Gastroesophageal sphincter (tissue), 3 donors: ENCODE measurements around the gene NFASC.

Source experiments
- POLR2A ChIP-seq, 2 donors: fragments of 450-650 bp; IDR thresholded peaks; one replicate each; pipeline ENCODE4 v1.6.1; 2017; ENCODE audit warnings: antibody characterized with exemption in 2 of 2, mild to moderate bottlenecking in 2 of 2, moderate library complexity in 1 of 2
- TF ChIP-seq, protein P1 (sequence below), 4 experiments: fragments of 200-600 bp in 2 of 4; fragments of 450-650 bp in 2 of 4; sonication (generic) in 1 of 4; IDR thresholded peaks; one replicate each; pipeline ENCODE4 v1.5.1; 2017 to 2019; ENCODE audit warnings: antibody characterized with exemption in 4 of 4, mild to moderate bottlenecking in 2 of 4, moderate library complexity in 2 of 4

DNA sequence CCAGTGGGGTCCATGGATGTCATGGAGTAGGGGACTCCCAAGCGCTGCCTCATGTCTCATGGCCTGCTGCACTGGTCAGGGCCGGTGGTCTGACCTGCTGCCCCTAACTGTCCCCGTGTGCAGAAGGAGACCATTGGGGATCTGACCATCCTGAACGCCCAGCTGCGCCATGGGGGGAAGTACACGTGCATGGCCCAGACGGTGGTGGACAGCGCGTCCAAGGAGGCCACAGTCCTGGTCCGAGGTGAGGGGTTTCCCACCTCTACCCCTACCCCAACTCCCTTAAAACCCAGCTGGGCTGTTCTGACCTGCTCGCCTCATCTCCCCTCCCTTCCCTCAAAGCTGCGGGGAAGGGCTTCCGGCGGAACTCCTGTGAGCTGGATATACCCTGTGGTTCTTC lies 195.0 kb downstream of the NFASC start:
- TF ChIP-seq, protein P1, sequence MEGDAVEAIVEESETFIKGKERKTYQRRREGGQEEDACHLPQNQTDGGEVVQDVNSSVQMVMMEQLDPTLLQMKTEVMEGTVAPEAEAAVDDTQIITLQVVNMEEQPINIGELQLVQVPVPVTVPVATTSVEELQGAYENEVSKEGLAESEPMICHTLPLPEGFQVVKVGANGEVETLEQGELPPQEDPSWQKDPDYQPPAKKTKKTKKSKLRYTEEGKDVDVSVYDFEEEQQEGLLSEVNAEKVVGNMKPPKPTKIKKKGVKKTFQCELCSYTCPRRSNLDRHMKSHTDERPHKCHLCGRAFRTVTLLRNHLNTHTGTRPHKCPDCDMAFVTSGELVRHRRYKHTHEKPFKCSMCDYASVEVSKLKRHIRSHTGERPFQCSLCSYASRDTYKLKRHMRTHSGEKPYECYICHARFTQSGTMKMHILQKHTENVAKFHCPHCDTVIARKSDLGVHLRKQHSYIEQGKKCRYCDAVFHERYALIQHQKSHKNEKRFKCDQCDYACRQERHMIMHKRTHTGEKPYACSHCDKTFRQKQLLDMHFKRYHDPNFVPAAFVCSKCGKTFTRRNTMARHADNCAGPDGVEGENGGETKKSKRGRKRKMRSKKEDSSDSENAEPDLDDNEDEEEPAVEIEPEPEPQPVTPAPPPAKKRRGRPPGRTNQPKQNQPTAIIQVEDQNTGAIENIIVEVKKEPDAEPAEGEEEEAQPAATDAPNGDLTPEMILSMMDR (IDR thresholded peaks at IDR 0.05) = no peak
- TF ChIP-seq POLR2A (IDR thresholded peaks at IDR 0.05) = no peak
